Measurements from ENCODE around the gene PFDN6.

The PFDN6 gene

DNA sequence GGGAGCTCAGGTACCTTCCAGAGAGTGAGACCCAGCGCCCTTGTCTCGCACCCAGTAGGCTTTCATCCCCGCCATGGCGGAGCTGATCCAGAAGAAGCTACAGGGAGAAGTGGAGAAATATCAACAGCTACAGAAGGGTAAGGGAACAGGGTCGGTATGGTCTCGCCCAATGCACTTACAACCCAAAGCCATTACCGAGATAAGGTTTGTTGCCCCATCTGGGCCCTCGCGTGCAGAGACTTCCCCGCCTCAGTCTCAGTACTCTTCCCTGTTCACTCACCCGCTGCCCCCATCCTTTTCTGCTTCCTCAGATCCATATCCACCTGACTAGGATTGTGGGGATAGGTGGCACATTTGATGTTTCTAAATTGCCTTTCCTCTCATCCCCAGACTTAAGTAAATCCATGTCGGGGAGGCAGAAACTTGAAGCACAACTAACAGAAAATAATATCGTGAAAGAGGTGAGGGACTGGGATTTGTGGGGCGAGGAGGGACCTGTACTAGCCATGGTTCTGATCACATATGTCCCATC lies 449 bp downstream of the PFDN6 start:
- H3K4me3 ChIP-seq (replicated peaks in 1 of 2; ENCODE audit: low read depth in 2 of 2, low read length in 2 of 2) = peak overlapping the region; percentile 86 to 90
- TF ChIP-seq, protein P1, sequence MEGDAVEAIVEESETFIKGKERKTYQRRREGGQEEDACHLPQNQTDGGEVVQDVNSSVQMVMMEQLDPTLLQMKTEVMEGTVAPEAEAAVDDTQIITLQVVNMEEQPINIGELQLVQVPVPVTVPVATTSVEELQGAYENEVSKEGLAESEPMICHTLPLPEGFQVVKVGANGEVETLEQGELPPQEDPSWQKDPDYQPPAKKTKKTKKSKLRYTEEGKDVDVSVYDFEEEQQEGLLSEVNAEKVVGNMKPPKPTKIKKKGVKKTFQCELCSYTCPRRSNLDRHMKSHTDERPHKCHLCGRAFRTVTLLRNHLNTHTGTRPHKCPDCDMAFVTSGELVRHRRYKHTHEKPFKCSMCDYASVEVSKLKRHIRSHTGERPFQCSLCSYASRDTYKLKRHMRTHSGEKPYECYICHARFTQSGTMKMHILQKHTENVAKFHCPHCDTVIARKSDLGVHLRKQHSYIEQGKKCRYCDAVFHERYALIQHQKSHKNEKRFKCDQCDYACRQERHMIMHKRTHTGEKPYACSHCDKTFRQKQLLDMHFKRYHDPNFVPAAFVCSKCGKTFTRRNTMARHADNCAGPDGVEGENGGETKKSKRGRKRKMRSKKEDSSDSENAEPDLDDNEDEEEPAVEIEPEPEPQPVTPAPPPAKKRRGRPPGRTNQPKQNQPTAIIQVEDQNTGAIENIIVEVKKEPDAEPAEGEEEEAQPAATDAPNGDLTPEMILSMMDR (IDR thresholded peaks at IDR 0.05; ENCODE audit: low read depth, low read length) = no peak
- DNase-seq (ENCODE audit: low read depth in 2 of 2) = no peak

DNA sequence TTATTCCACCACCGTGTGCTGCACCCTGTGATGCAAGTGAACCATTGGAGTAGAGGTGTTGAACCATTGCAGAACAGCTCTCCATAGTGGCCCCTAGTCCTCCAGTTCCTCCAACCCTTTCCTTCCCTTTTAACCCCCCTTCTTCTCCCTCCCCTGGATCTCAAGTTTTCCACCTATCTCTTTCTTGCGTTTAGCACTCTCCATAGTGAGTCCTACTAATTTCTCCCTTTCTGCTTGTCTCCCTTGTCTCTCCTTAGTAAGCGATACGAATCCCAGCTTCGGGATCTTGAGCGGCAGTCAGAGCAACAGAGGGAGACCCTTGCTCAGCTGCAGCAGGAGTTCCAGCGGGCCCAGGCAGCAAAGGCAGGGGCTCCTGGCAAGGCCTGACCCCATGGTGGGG lies 1.1 kb downstream of the PFDN6 start:
- no peak for DNase-seq (ENCODE audit: low read depth in 2 of 2)
- TF ChIP-seq, protein P1 (IDR thresholded peaks at IDR 0.05; ENCODE audit: low read depth, low read length) = no peak
- peak overlapping the region in 1 of 2 donors; percentile 90 for H3K4me3 ChIP-seq (replicated peaks in 1 of 2; ENCODE audit: low read depth in 2 of 2, low read length in 2 of 2)

DNA sequence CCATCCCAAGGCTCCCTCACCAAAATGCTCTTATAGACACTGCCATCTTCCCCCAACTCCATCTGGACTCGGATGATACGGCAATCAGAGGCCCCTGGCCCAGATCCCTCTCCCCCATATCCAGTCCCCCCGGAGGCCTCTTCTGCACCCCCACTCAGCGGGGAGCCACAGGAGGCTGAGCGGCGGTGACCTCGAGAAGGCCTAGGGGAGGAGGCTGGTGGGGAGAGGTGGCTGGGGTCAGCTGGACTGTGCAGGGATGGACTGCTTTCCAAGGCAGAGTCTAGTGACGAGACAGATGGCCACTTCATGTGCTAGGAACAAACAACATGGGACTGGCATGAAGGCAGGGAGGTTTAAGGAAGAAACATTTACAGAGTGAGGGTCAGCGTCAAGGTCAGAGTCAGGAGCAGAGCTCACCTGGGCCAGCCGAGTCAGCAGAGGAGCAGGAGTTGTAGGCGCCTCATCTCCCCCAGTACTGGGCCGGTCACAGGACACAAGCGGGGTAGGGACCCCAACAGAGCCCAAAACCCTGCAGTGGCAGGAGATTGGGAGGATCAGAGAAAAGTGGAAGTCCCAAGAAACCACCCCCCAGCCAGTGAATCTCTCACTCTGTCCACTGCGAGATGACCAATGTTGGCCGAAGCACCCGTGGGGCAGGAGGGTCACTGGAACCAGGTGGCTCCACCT lies 3.7 kb downstream of the PFDN6 start:
- H3K4me3 ChIP-seq (replicated peaks in 1 of 2; ENCODE audit: low read depth in 2 of 2, low read length in 2 of 2) = no peak overlapping the region
- no peak for DNase-seq (ENCODE audit: low read depth in 2 of 2)

DNA sequence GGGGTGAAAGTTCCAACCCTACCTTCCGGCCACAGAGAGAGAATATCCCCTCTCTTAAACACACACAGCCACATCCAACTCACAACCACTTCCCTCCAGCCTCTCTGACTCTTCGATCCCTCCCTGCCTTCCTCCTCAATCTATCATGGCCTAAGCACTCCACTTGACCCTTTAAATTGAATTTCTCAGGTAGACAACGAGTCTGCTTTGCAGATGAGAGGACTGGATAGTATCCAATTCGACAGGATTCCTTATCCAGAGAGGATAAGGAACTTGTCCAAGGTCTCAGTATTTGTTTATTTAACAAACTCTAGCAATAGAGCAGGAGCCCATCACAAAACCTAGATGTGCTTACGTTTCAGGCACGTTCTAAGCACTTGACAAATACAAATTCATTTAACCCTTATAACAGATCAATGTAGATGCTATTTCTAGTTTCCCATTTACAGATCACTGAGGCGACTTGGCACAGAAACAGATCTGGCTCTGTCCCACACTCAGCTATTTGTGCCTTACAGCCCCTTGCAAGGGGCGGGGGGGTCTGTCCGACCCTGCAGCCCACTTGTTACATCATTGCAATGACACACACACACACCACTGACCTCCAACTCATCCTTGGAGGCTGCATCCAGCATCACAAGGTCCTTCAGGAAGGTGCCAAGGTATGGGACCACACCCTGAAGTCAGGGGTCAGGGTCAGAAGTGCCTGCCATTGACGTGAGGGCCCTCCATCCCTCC lies 4.9 kb downstream of the PFDN6 start:
- no peak overlapping the region for H3K4me3 ChIP-seq (replicated peaks in 1 of 2; ENCODE audit: low read depth in 2 of 2, low read length in 2 of 2)
- TF ChIP-seq, protein P1 (IDR thresholded peaks at IDR 0.05; ENCODE audit: low read depth, low read length) = no peak
- no peak for DNase-seq (ENCODE audit: low read depth in 2 of 2)

More for the DNA sequence above, 3.7 kb downstream of the PFDN6 start:
- TF ChIP-seq, protein P1 (IDR thresholded peaks at IDR 0.05; ENCODE audit: low read depth, low read length) = no peak

DNA sequence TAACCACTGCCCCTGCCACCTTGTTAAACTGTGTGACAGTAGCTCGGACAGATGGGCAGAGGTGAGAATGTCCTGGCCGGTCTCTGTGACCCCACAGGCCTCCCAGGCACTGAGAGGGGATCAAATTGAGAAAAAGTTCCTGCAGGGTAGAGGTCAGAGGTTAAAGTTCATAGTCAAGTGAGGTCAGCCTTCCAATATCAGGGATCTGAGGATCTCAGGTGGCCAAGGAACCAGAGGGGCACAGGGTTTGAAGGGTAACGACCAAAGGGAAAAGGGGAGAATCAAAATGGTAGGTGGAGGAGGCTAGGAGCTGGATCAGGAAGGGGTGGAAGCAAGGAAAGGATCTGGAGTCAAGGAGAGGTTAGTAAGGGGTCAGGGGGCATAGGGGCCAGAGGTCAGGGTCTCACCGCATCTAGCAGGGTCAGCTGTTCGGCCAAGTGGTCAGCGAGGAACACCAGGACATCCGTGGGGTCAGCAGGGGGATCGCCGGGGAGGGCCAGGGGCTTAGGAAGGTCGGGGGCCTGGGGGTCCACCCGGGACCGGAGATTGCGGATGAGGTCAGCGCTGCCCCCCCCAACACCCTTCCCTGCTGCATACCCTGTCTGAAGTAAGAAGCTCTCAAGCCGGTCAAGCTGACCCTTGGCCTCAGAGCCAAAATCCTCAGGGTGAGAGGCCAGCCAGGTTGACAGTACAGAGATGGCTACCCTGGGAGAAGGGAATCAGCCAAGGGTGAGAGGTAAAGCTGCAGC lies 6.4 kb downstream of the PFDN6 start:
- DNase-seq (ENCODE audit: low read depth in 2 of 2) = no peak
- TF ChIP-seq, protein P1 (IDR thresholded peaks at IDR 0.05; ENCODE audit: low read depth, low read length) = no peak
- H3K4me3 ChIP-seq (replicated peaks in 1 of 2; ENCODE audit: low read depth in 2 of 2, low read length in 2 of 2) = no peak overlapping the region

DNA sequence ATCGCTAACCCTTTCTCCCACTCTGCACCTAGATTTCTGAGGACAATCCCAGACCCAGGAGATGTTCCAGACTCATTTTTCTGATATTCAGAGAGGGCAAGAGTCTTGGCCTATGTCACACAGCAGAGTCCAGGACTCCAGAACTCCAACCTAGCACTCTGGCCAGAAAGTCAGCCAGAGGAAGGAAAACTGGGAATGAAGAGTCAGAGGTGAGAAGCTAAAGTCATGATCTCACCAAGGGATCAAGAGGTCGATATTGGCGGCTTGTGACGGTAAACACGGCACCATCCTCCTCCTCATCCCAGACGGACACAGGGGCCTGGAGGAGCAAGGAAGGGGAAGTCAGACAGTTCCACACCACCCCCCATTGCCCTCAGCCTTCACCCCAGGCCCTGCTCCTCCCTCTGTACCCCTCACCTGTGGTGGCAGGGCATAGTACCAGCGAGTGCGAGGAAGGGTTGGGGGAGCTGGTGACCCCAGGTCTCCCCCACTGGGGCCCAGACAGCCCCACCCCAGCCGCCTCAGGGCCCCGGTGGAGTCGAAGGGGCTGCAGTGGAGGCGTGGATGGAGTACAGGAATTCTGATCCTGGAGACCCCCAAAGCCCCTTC lies 7.5 kb downstream of the PFDN6 start:
- TF ChIP-seq, protein P1 (IDR thresholded peaks at IDR 0.05; ENCODE audit: low read depth, low read length) = no peak
- peak overlapping the region; percentile 49 to 63 for H3K4me3 ChIP-seq (replicated peaks in 1 of 2; ENCODE audit: low read depth in 2 of 2, low read length in 2 of 2)
- DNase-seq (ENCODE audit: low read depth in 2 of 2) = no peak
